Liver (tissue), 9 donors: ENCODE measurements around the gene MED29. TPM values are rescaled to one million over a fixed set of nuclear protein-coding genes. Genes with fewer than 3 reads are reported as not detected.

Experiments used
- DNase-seq: peaks from one replicate; pipeline ENCODE4 v3.0.0-alpha.2; 2017; ENCODE audit warnings: low spot score
- H3K27ac ChIP-seq, 2 donors: one replicate each; pipeline ENCODE4 v1.7.0; 2013; ENCODE audit warnings: inconsistent platforms in 2 of 2, low read length in 2 of 2, control low read depth in 1 of 2, low read depth in 1 of 2, mild to moderate bottlenecking in 1 of 2
- H3K27me3 ChIP-seq, 4 donors: one replicate each; pipeline versions ENCODE4 v1.6.1 to v1.7.0; 2013; ENCODE audit warnings: low read length in 3 of 4, inconsistent platforms in 1 of 4, mild to moderate bottlenecking in 1 of 4, moderate library complexity in 1 of 4; ENCODE audit not compliant: control insufficient read depth in 4 of 4, insufficient read depth in 4 of 4
- H3K36me3 ChIP-seq, 4 donors: one replicate each; pipeline versions ENCODE4 v1.6.1 to v1.7.0; 2013; ENCODE audit warnings: low read length in 3 of 4, mild to moderate bottlenecking in 3 of 4, low read depth in 1 of 4, moderate library complexity in 1 of 4; ENCODE audit not compliant: control insufficient read depth in 4 of 4, insufficient read depth in 3 of 4
- H3K4me1 ChIP-seq, 4 donors: one replicate each; pipeline versions ENCODE4 v1.6.1 to v1.7.0; 2013; ENCODE audit warnings: low read length in 3 of 4, mild to moderate bottlenecking in 3 of 4, moderate library complexity in 1 of 4; ENCODE audit not compliant: control insufficient read depth in 4 of 4, insufficient read depth in 4 of 4
- H3K4me3 ChIP-seq, 3 donors: one replicate each; pipeline versions ENCODE4 v1.6.1 to v1.7.0; 2013; ENCODE audit warnings: low read length in 3 of 3, control low read depth in 1 of 3, low read depth in 1 of 3, mild to moderate bottlenecking in 1 of 3
- H3K9ac ChIP-seq, 2 donors: one replicate each; pipeline ENCODE4 v1.7.0; 2013; ENCODE audit warnings: low read length in 2 of 2, mild to moderate bottlenecking in 2 of 2, moderate library complexity in 2 of 2, control low read depth in 1 of 2, low read depth in 1 of 2
- H3K9me3 ChIP-seq, 4 donors: one replicate each; pipeline versions ENCODE4 v1.6.1 to v1.7.0; 2013; ENCODE audit warnings: low read length in 3 of 4; ENCODE audit not compliant: control insufficient read depth in 4 of 4
- ATF3 ChIP-seq: IDR thresholded peaks from 2 replicates; pipeline ENCODE4 v1.6.1; 2016; ENCODE audit warnings: antibody characterized with exemption
- CTCF ChIP-seq: fragments of 150-350 bp; IDR thresholded peaks from 2 replicates; pipeline ENCODE4 v1.5.1; 2017; ENCODE audit warnings: improper control_type of control experiment, low read depth, low read length; ENCODE audit not compliant: missing input control
- EGR1 ChIP-seq, 2 donors: IDR thresholded peaks; 2 replicates each; pipeline ENCODE4 v1.6.1; 2016 to 2018; ENCODE audit warnings: antibody characterized with exemption in 2 of 2, low read depth in 2 of 2
- FOXA1 ChIP-seq: IDR thresholded peaks from 2 replicates; pipeline ENCODE4 v1.6.1; 2016; ENCODE audit warnings: antibody characterized with exemption
- FOXA2 ChIP-seq: IDR thresholded peaks from 2 replicates; pipeline ENCODE4 v1.6.1; 2016; ENCODE audit warnings: antibody characterized with exemption
- GABPA ChIP-seq, 2 donors: IDR thresholded peaks in 1 of 2; conservative IDR thresholded peaks in 1 of 2; 2 replicates each; pipeline ENCODE4 v1.6.1; 2016; ENCODE audit warnings: antibody characterized with exemption in 2 of 2, mild to moderate bottlenecking in 1 of 2, moderate library complexity in 1 of 2
- HNF4A ChIP-seq, 2 donors: conservative IDR thresholded peaks; 2 replicates each; pipeline ENCODE4 v1.6.1; 2016; ENCODE audit warnings: antibody characterized with exemption in 2 of 2, mild to moderate bottlenecking in 2 of 2
- HNF4G ChIP-seq: IDR thresholded peaks from 2 replicates; pipeline ENCODE4 v1.6.1; 2016; ENCODE audit warnings: antibody characterized with exemption
- JUND ChIP-seq, 2 donors: IDR thresholded peaks; 2 replicates each; pipeline ENCODE4 v1.6.1; 2016; ENCODE audit warnings: antibody characterized with exemption in 2 of 2
- MAX ChIP-seq: IDR thresholded peaks from 2 replicates; pipeline ENCODE4 v1.6.1; 2016; ENCODE audit warnings: antibody characterized with exemption
- NR2F2 ChIP-seq: IDR thresholded peaks from 2 replicates; pipeline ENCODE4 v1.6.1; 2016; ENCODE audit warnings: antibody characterized with exemption
- RAD21 ChIP-seq, 2 donors: IDR thresholded peaks; 2 replicates each; pipeline ENCODE4 v1.6.1; 2016; ENCODE audit warnings: antibody characterized with exemption in 2 of 2, mild to moderate bottlenecking in 2 of 2
- REST ChIP-seq: IDR thresholded peaks from 2 replicates; pipeline ENCODE4 v1.6.1; 2016; ENCODE audit warnings: antibody characterized with exemption, mild to moderate bottlenecking
- RXRA ChIP-seq, 2 donors: IDR thresholded peaks; 2 replicates each; pipeline ENCODE4 v1.6.1; 2017 to 2018; ENCODE audit warnings: antibody characterized with exemption in 2 of 2, mild to moderate bottlenecking in 1 of 2
- SP1 ChIP-seq: IDR thresholded peaks from 2 replicates; pipeline ENCODE4 v1.6.1; 2018; ENCODE audit warnings: antibody characterized with exemption, mild to moderate bottlenecking
- TAF1 ChIP-seq: conservative IDR thresholded peaks from 2 replicates; pipeline ENCODE4 v1.6.1; 2016; ENCODE audit warnings: antibody characterized with exemption, mild to moderate bottlenecking
- YY1 ChIP-seq: IDR thresholded peaks from 2 replicates; pipeline ENCODE4 v1.6.1; 2016; ENCODE audit warnings: antibody characterized with exemption, mild to moderate bottlenecking
- ZBTB33 ChIP-seq: IDR thresholded peaks from 2 replicates; pipeline ENCODE4 v1.6.1; 2016; ENCODE audit warnings: antibody characterized with exemption
- WGBS: extraction: QIAGEN DNeasy Blood & Tissue Kit; methylation state at CpG from one replicate; pipeline ENCODE4 v1.1.7; 2013; 5-methylcytosine and 5-hydroxymethylcytosine counted together
- polyA plus RNA-seq, 2 donors: library from polyadenylated mRNA; stranded (reverse) in 1 of 2; unstranded in 1 of 2; fragments of 200-250 nt in 1 of 2; fragments of >200 nt in 1 of 2; fragmentation: Nextera tagmentation in 1 of 2; extraction: Ambion mirVana in 1 of 2; gene quantifications; one replicate each; pipeline versions ENCODE4 v1.2.1 to v1.2.3, GENCODE V29; 2013 to 2015
- total RNA-seq, 2 donors: library from RNA; depleted of rRNA; stranded (reverse); fragments of >200 nt; gene quantifications; one replicate each; pipeline ENCODE4 v1.2.3, GENCODE V29; 2014
- donor health status: healthy.
- donor health status: healthy.
- donor health status: healthy.
- donor health status: healthy.
- donor health status: healthy.

Gene MED29
- total RNA-seq: 10 to 100 TPM; 11.0 to 13.8 TPM
- 10 to 100 TPM; 21.0 to 24.2 TPM for polyA plus RNA-seq

- Histone ChIP-seq H3K4me3 (peak within 1 kb of the TSS; percentile 86 to 96 (median 88)), H3K9ac (peak within 1 kb of the TSS; percentile 84 to 85), H3K36me3 (peaks cover 6 to 41% (median 28%) of the 10 kb centered on the region in 4 donors), H3K4me1 (peaks cover 3 to 21% (median 15%) of the 10 kb centered on the region in 4 donors), H3K27me3 (no peaks in the 10 kb centered on the region), H3K27ac (peak within 1 kb of the TSS; percentile 96 to 98), H3K9me3 (no peaks in the 10 kb centered on the region)
- TF ChIP-seq ZBTB33: peak; percentile 53
- TF ChIP-seq YY1: peak; percentile 98
- peak; percentile 73 for TF ChIP-seq REST
- TF ChIP-seq EGR1 (IDR thresholded peaks at IDR 0.05; ENCODE audit: low read depth in 2 of 2): no peak
- TF ChIP-seq FOXA1: no peak
- TF ChIP-seq GABPA (IDR thresholded peaks at IDR 0.05 in 1 of 2, conservative IDR thresholded peaks at IDR 0.05 in 1 of 2): peak; percentile 82 to 91
- no peak for TF ChIP-seq NR2F2
- TF ChIP-seq SP1: peak; percentile 93
- TF ChIP-seq MAX: no peak
- peak; percentile 70 to 79 for TF ChIP-seq JUND (IDR thresholded peaks at IDR 0.05)
- peak in 1 of 2 donors; percentile 43 for TF ChIP-seq HNF4A (conservative IDR thresholded peaks at IDR 0.05)
- peak; percentile 70 to 83 for TF ChIP-seq RXRA (IDR thresholded peaks at IDR 0.05)
- TF ChIP-seq CTCF: no peak
- TF ChIP-seq TAF1: peak; percentile 94
- peak; percentile 71 for TF ChIP-seq ATF3
- no peak for TF ChIP-seq HNF4G
- no peak for TF ChIP-seq FOXA2
- TF ChIP-seq RAD21 (IDR thresholded peaks at IDR 0.05): peak in 1 of 2 donors; percentile 58
- DNase-seq: peak; percentile 94
- WGBS: under 1% methylated on average over 60 of the region's 60 CpGs
These were observed at the start of gene MED29, which contains the start of gene PAF1 for GRCh38 chr19:39390751-39391437. TSS of gene MED29 (plus strand) at chr19:39391378. CDS start at chr19:39391423, 45 bp downstream. TSS of gene PAF1 (minus strand) at chr19:39391106. CDS start at chr19:39390864, 242 bp downstream.
